NCI-H748 treated with DMSO at 0.1 percent for 48 hours (cell line): ENCODE data around the gene CTSC.
"Not testable (repeated sequence)": the region's sequence is repeated elsewhere in the genome, so short reads cannot be mapped to it uniquely, and the experiment has no call there.

Source experiments
- DNase-seq: peaks from one replicate; lab custom pipeline; 2025; lab: John Stamatoyannopoulos, UW

CTSC gene

GRCh38 chr11:88352139-88352538 lies 14.6 kb upstream of the CTSC start:
- no peak for DNase-seq

DNA sequence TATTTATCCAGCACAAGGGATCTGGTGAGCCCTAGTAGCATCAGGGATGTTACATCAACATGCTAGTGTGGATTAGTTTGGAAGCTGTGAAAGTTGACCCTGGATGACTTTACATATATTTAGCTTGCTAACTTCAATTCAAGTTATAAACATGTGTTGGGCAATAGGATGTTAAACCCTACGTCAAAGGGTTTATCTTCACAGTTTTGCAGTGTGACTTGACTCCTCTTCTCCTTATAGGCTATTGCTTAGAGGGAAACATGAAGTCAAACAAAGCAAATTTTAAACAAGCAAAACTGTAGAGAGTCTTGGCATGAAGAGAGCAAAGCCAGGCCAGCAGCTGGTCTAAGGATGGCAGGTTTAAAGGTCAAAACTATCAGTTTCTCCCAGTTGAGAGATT lies 11.3 kb upstream of the CTSC start:
- no peak for DNase-seq

GRCh38 chr11:88345949-88346348 lies 8.4 kb upstream of the CTSC start:
- no peak for DNase-seq

- no peak for DNase-seq
Measured at GRCh38 chr11:88345408-88345807, 7.9 kb upstream of the CTSC start.

- DNase-seq: no peak
Measured at GRCh38 chr11:88344869-88345268, 7.3 kb upstream of the CTSC start.

DNA sequence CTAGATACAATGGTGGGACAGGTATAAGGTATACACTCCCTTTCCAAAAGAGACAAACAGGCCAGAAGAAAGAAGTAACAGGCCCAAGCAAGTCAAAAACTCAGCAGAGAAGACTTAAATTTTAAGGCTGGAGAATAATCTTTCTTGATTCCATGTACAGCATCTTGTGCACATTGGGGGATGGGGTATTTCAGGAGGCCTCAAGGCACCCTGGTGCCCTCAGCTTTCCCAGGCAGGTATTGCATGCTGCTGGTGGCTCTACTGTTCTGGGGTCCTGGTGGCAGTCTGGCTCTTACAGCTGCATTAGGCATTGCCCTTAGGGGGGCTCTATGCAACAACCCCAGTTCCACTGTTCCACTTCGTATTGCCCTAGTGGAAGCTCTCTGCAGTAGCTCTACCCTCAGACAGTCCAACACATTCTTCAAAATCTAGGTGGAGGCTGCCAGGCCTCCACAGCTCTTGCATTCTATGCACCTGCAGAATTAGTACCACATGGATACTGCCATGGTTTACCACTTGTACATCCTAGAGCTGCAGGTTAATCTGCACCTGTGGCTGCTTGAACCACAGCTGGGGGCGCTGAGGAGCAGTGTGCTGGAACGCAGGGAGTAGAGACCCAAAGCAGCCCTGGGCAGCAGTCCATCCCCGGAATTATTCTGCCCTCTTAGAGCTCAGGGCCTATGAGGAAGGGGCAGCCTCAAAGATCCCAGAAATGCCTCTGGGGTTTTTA lies 4.2 kb upstream of the CTSC start:
- DNase-seq: no peak

DNA sequence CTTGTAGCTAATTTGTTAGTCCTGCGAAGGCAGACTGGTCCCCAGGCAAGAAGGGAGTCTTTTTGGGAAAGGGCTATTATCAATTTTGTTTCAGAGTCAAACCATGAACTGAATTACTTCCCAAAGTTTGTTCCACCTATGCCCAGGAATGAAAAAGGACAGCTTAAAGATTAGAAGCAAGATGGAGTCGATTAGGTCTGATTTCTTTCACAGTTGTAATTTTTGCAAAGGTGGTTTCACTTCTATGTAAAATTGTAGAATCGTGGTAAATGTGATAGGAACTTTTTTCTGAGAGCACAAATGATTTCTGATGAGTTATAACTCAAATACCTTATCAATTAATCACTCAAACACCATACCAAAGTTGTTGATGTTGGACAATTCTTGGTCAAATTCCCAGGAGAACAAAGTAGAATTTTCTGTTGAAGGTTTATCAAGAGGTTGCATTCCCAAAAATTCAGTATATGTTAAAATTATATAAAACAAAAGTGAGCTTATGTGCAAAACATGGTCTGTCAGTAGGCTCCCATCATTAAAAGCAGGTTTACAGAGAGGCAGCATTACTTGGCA lies 2.9 kb upstream of the CTSC start:
- DNase-seq: no peak

DNA sequence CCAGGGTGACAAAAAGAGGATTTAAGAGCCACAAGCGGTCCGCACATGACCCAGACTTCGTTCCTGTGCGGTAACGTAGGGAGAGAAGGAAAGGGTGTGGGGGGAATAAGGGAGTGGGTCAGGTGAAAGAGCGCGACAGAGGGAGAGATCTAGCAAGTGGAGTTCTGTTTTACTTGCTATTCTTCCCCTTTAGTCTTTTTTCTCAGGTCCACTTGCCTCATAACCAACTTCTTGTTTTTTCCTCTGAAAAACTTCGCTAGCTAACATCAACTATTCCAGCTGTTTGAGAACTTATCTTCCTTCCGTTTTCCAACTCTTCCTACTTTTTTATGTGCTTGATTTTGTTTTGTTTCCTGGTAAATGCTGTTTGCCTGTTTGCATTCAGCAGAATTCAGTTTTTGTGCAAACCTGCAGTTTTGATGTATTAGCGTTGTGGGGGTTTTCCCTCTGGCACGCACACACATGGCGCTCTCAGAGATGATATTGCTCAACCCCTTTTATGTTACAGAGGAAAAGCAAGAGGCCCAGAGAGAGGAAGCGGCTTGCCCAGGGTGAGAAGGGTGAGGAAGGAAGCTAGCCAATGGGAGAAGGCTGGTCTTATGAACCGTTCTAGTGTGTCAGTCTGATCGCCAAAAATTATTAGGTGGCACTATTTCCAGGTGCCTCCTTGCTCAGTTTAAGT lies 592 bp upstream of the CTSC start:
- no peak for DNase-seq

DNA sequence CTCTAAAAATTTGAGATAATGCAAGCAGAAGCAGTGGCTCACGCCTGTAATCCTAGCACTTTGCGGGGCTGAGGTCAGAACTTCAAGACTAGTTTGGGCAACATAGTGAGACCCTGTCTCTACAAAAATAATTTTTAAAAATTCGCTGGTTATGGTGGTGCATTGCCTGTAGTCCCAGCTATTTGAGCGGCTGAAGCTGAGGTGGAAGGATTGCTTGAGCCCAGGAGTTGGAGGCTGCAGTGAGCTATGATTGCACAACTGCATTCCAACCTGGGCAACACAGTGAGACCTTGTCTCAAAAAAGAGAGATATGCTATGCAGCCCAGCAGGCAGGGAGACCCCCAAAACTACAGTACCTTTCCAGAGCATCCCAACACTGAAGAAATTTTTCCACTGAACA lies 2.3 kb downstream of the CTSC start:
- no peak for DNase-seq

DNA sequence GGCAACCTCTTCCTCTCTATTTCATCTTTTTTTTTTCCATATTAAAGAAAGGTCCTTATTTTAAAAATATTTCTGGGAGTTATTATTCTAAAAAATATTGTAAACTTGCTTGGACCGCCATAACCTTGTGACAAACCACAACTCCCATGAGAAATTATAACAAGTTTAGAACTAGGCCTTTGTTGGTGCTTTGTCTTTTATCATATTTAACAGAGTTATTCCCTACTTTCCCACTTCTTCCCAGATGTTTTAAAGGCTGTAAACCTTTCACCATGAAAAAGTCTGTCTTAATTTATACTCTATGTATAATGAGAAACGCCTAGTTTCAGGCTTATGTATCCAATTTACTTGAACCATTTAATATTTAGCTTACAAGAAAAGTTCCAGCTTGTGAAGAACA lies 3.7 kb downstream of the CTSC start:
- DNase-seq: no peak

- no peak for DNase-seq
Measured at GRCh38 chr11:88332851-88333250, 4.7 kb downstream of the CTSC start.

DNA sequence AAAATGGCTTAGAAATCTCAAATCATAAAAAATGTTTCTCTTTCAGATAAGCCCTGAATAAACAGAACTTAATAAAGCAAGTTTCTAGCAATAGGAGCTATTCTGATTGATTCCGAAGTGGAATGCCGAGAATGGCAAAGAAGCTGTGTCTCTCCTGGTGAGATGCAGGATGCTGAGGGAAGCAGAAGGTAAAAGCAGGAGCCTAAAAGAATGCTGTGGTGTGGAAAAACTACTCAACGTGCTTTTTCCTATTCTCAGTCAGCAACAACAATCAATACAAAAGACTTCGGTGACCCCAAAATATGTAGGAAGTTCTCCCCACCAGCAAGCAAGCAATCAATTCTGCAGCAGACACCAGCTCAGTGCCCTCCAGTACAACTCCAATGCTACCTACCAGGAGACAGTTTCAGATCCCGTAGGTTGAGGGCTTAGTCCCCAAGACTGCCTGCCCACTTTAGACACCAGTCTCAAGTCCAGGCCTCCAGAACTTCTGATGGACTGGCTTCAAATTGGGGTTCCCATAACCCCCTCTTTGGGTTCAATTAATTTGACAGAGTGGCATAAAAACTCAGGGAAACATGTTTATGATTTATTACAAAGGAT lies 6.6 kb downstream of the CTSC start:
- no peak for DNase-seq

- DNase-seq: no peak
Measured at GRCh38 chr11:88329563-88330250, 7.8 kb downstream of the CTSC start.

GRCh38 chr11:88327462-88328143 lies 9.9 kb downstream of the CTSC start:
- DNase-seq: no peak

GRCh38 chr11:88327061-88327460 lies 10.5 kb downstream of the CTSC start:
- DNase-seq: no peak

DNA sequence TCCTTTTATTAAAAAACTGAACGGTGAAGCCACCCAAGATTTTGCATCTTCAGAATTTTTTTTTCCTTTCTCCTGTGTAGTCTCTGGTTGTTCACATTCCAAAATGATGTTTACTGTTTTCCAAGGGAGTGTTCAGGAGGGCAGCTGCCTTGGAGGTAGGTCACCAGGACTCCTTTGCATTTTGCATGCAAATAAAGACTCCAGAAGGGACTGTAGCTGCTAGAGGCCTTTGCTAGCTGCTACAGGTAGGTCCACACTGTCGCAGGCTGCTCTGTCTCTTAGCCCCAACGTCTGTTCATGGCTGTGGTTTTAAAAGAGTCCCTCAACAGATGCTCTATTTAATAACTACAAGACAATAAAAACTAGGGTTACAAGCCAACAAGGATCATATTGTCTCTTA lies 11.4 kb downstream of the CTSC start:
- DNase-seq: no peak

GRCh38 chr11:88324562-88325345 lies 12.8 kb downstream of the CTSC start:
- no peak for DNase-seq

DNA sequence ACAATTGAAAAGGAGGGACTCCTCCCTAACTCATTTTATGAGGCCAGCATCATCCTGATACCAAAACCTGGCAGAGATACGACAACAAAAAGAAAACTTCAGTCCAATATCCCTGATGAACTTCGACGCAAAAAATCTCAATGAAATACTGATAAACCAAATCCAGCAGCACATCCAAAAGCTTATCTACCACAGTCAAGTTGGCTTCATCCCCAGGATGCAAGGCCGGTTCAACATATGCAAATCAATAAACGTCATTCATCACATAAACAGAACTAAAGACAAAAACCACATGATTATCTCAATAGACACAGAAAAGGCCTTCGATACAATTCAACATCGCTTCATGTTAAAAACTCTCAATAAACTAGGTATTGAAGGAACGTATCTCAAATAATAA lies 14.7 kb downstream of the CTSC start:
- not testable (repeated sequence) for DNase-seq

- DNase-seq: not testable (repeated sequence)
Measured at GRCh38 chr11:88321412-88321811, 16.1 kb downstream of the CTSC start.

GRCh38 chr11:88320149-88320559 lies 17.4 kb downstream of the CTSC start:
- no peak for DNase-seq

- no peak for DNase-seq
Measured at GRCh38 chr11:88318017-88318416, 19.5 kb downstream of the CTSC start.
